GM20000 (cell line): ENCODE results near the gene WAS.

Experiments
- DNase-seq: peaks from one replicate; pipeline ENCODE4 v3.0.0; 2012; ENCODE audit warnings: low spot score
- TF ChIP-seq, protein P1 (sequence below): IDR thresholded peaks from 2 replicates; pipeline ENCODE4 v1.5.1; 2012; ENCODE audit warnings: mild to moderate bottlenecking, control low read depth; ENCODE audit errors: extremely low read depth, missing control alignments

The WAS gene

DNA sequence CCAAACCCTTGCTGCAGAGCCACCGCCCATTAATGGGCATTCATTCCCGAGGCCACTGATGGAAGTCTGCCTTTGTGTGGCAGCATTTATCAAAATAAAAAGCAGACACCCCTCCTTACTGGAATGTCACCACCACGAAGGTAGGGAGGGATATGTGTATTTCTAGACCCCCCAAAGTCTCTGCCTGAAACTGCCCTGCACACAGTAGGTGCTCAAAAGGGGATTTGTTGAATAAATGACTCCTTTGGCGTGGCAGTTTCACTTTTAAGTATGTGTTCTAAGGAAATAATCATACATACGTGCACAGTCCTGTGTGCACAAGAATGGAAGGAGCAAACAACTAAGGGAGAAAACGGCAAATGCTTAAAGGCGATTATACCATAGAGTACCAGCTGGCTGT, 54.3 kb downstream of the WAS start:
- no peak for DNase-seq
- TF ChIP-seq, protein P1, sequence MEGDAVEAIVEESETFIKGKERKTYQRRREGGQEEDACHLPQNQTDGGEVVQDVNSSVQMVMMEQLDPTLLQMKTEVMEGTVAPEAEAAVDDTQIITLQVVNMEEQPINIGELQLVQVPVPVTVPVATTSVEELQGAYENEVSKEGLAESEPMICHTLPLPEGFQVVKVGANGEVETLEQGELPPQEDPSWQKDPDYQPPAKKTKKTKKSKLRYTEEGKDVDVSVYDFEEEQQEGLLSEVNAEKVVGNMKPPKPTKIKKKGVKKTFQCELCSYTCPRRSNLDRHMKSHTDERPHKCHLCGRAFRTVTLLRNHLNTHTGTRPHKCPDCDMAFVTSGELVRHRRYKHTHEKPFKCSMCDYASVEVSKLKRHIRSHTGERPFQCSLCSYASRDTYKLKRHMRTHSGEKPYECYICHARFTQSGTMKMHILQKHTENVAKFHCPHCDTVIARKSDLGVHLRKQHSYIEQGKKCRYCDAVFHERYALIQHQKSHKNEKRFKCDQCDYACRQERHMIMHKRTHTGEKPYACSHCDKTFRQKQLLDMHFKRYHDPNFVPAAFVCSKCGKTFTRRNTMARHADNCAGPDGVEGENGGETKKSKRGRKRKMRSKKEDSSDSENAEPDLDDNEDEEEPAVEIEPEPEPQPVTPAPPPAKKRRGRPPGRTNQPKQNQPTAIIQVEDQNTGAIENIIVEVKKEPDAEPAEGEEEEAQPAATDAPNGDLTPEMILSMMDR, result no peak
